GM12878 (cell line): ENCODE measurements around the gene GNAQ. TPM values are rescaled to one million over a fixed set of nuclear protein-coding genes. Genes with fewer than 3 reads are reported as not detected.
A peak's percentile ranks its signal among the peaks of the same experiment; 100 is the strongest.

Source experiments
- BCL11A ChIP-seq: IDR thresholded peaks from 2 replicates; pipeline ENCODE4 v1.6.1; 2011; ENCODE audit warnings: low read depth, low read length
- BHLHE40 ChIP-seq, 2 experiments: fragments of 450-650 bp in 1 of 2; IDR thresholded peaks; 2 replicates each; pipeline ENCODE4 v1.6.1; 2011 to 2017; ENCODE audit warnings: low read depth in 2 of 2, borderline replicate concordance in 1 of 2, improper control_type of control experiment in 1 of 2, low read length in 1 of 2, mild to moderate bottlenecking in 1 of 2
- BRCA1 ChIP-seq: IDR thresholded peaks from 2 replicates; pipeline ENCODE4 v1.6.1; 2011; ENCODE audit warnings: low read depth, low read length, improper control_type of control experiment
- CEBPB ChIP-seq, 2 experiments: fragments of 150-350 bp in 1 of 2; IDR thresholded peaks; 2 replicates each; pipeline ENCODE4 v1.6.1; 2012 to 2014; ENCODE audit warnings: low read depth in 2 of 2, low read length in 2 of 2, borderline replicate concordance in 1 of 2, inconsistent platforms in 1 of 2
- CREB1 ChIP-seq: IDR thresholded peaks from 2 replicates; pipeline ENCODE4 v1.6.1; 2012; ENCODE audit warnings: low read depth, mild to moderate bottlenecking, inconsistent platforms
- DPF2 ChIP-seq: fragments of 450-650 bp; IDR thresholded peaks from 2 replicates; pipeline ENCODE4 v1.6.1; 2017; ENCODE audit warnings: mild to moderate bottlenecking
- EED ChIP-seq: sonication (generic); IDR thresholded peaks from 2 replicates; pipeline ENCODE4 v1.6.1; 2016; ENCODE audit warnings: antibody characterized with exemption, low read depth
- EP300 ChIP-seq, 2 experiments: fragments of 150-350 bp in 1 of 2; IDR thresholded peaks; 2 replicates each; pipeline ENCODE4 v1.6.1; 2011 to 2012; ENCODE audit warnings: low read depth in 2 of 2, low read length in 2 of 2, borderline replicate concordance in 1 of 2, improper control_type of control experiment in 1 of 2, inconsistent platforms in 1 of 2; ENCODE audit not compliant: control insufficient read depth in 1 of 2
- IKZF2 ChIP-seq, 2 experiments: fragments of 450-650 bp; IDR thresholded peaks; 2 replicates each; pipeline ENCODE4 v1.6.1; 2017; ENCODE audit warnings: mild to moderate bottlenecking in 2 of 2, moderate library complexity in 2 of 2
- IRF5 ChIP-seq: fragments of 450-650 bp; IDR thresholded peaks from 2 replicates; pipeline ENCODE4 v1.6.1; 2017; ENCODE audit warnings: borderline replicate concordance
- MYB ChIP-seq: fragments of 150-350 bp; IDR thresholded peaks from 2 replicates; pipeline ENCODE4 v1.6.1; 2014; ENCODE audit warnings: mild to moderate bottlenecking, low read depth, low read length, borderline replicate concordance
- NR2C2 ChIP-seq: IDR thresholded peaks from 2 replicates; pipeline ENCODE4 v1.6.1; 2011; ENCODE audit warnings: borderline replicate concordance, low read depth; ENCODE audit not compliant: control insufficient read depth, insufficient read length
- PBX3 ChIP-seq: IDR thresholded peaks from 2 replicates; pipeline ENCODE4 v1.6.1; 2011; ENCODE audit warnings: mild to moderate bottlenecking, low read depth, low read length, moderate library complexity; ENCODE audit not compliant: insufficient replicate concordance
- RBBP5 ChIP-seq: fragments of 200-600 bp; sonication (generic); conservative IDR thresholded peaks from 2 replicates; pipeline ENCODE4 v1.6.1; 2016
- SIN3A ChIP-seq: IDR thresholded peaks from 2 replicates; pipeline ENCODE4 v1.6.1; 2012; ENCODE audit warnings: low read depth, low read length, improper control_type of control experiment
- SMARCA5 ChIP-seq: fragments of 450-650 bp; IDR thresholded peaks from 2 replicates; pipeline ENCODE4 v1.6.1; 2017; ENCODE audit warnings: mild to moderate bottlenecking
- SMC3 ChIP-seq: IDR thresholded peaks from 2 replicates; pipeline ENCODE4 v1.6.1; 2011; ENCODE audit warnings: low read length, improper control_type of control experiment, borderline replicate concordance
- TAF1 ChIP-seq: IDR thresholded peaks from 2 replicates; pipeline ENCODE4 v1.6.1; 2011; ENCODE audit warnings: mild to moderate bottlenecking, low read depth, low read length, borderline replicate concordance
- TARDBP ChIP-seq: IDR thresholded peaks from 2 replicates; pipeline ENCODE4 v1.6.1; 2016; ENCODE audit warnings: borderline replicate concordance
- USF2 ChIP-seq: IDR thresholded peaks from 2 replicates; pipeline ENCODE4 v1.6.1; 2011; ENCODE audit warnings: low read depth, low read length, improper control_type of control experiment, borderline replicate concordance
- WRNIP1 ChIP-seq: IDR thresholded peaks from 2 replicates; pipeline ENCODE4 v1.6.1; 2011; ENCODE audit warnings: low read depth, low read length, improper control_type of control experiment, borderline replicate concordance
- polyA plus RNA-seq, 11 experiments: library from polyadenylated mRNA; depleted of rRNA in 4 of 11; unstranded in 6 of 11; stranded (reverse) in 5 of 11; fragments of >200 nt; fragmentation: Nextera tagmentation in 4 of 11; fragmentation: Illumina TruSeq in 1 of 11; extraction: Ambion mirVana in 4 of 11; extraction: Trizol in 1 of 11; gene quantifications; 1 replicate in 1 of 11; 2 replicates in 10 of 11; pipeline versions ENCODE4 v1.2.1 to v1.2.3, GENCODE V29; 2011 to 2016; ENCODE audit warnings: inconsistent platforms in 2 of 11, missing spikeins in 2 of 11, low read depth in 1 of 11
- total RNA-seq, 4 experiments: library from RNA; depleted of rRNA in 3 of 4; stranded (reverse); fragments of >200 nt in 3 of 4; fragmentation: Illumina TruSeq in 1 of 4; extraction: Trizol in 1 of 4; gene quantifications; 2 replicates each; pipeline versions ENCODE4 v1.2.1 to v1.2.3, GENCODE V29; 2013 to 2021
- TF ChIP-seq, protein P1 (sequence below), 3 experiments: IDR thresholded peaks in 2 of 3; conservative IDR thresholded peaks in 1 of 3; 2 replicates each; pipeline ENCODE4 v1.5.1; 2011; ENCODE audit warnings: low read depth in 3 of 3, low read length in 3 of 3, mild to moderate bottlenecking in 3 of 3, control low read depth in 2 of 3, moderate library complexity in 2 of 3, inconsistent platforms in 1 of 3, mixed read lengths in 1 of 3; ENCODE audit not compliant: control insufficient read depth in 2 of 3, insufficient read depth in 1 of 3; ENCODE audit errors: extremely low read depth in 1 of 3
- TF ChIP-seq, protein P2 (sequence below): fragments of 450-650 bp; IDR thresholded peaks from 2 replicates; pipeline ENCODE4 v1.6.1; 2018; ENCODE audit warnings: borderline replicate concordance, mild to moderate bottlenecking; ENCODE audit not compliant: partially characterized antibody

GNAQ gene
- total and polyA plus RNA-seq, 10 of the 15 experiments (the other 5 are each of a cell fraction or from before 2014, with no cell fraction given): 0.15 to 47.2 (median 0.49) TPM

DNA sequence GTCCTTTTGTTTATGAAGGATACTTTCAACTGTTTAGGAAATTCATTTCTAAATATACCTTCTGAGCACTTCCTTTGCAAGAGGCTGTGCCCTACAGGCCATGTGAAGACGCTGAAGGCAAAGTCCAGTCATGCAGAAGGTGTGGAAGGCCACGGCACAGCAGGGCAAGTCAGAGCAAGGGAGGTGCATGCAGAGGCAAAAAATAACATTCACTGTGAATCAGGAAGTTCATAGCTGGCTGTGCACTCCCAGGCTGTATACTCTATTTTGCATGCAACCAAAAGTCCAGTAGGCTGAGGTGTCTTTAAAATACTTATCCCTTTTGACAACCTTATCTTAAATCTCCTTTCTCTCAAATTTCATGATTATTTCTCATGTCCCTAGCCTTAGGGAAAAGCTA lies 50.3 kb downstream of the GNAQ start (continued):
- TF ChIP-seq, protein P1, sequence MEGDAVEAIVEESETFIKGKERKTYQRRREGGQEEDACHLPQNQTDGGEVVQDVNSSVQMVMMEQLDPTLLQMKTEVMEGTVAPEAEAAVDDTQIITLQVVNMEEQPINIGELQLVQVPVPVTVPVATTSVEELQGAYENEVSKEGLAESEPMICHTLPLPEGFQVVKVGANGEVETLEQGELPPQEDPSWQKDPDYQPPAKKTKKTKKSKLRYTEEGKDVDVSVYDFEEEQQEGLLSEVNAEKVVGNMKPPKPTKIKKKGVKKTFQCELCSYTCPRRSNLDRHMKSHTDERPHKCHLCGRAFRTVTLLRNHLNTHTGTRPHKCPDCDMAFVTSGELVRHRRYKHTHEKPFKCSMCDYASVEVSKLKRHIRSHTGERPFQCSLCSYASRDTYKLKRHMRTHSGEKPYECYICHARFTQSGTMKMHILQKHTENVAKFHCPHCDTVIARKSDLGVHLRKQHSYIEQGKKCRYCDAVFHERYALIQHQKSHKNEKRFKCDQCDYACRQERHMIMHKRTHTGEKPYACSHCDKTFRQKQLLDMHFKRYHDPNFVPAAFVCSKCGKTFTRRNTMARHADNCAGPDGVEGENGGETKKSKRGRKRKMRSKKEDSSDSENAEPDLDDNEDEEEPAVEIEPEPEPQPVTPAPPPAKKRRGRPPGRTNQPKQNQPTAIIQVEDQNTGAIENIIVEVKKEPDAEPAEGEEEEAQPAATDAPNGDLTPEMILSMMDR (IDR thresholded peaks at IDR 0.05 in 2 of 3, conservative IDR thresholded peaks at IDR 0.05 in 1 of 3; ENCODE audit: control insufficient read depth in 2 of 3, extremely low read depth in 1 of 3, insufficient read depth in 1 of 3, low read depth in 3 of 3, low read length in 3 of 3): no peak
- TF ChIP-seq RBBP5: no peak
- TF ChIP-seq NR2C2: no peak
- no peak for TF ChIP-seq WRNIP1
- no peak for TF ChIP-seq TARDBP
- no peak for TF ChIP-seq CREB1
- TF ChIP-seq SIN3A: no peak
- no peak for TF ChIP-seq EED
- TF ChIP-seq TAF1: no peak
- no peak for TF ChIP-seq CEBPB (IDR thresholded peaks at IDR 0.05; ENCODE audit: borderline replicate concordance in 1 of 2, low read depth in 2 of 2, low read length in 2 of 2)
- 0 out of 4 replicates have a peak, but pooled peaks of 1 of the 2 experiments have one; percentile 23 for TF ChIP-seq EP300 (IDR thresholded peaks at IDR 0.05; ENCODE audit: borderline replicate concordance in 1 of 2, control insufficient read depth in 1 of 2, low read depth in 2 of 2, low read length in 2 of 2)
- TF ChIP-seq PBX3: no peak
- TF ChIP-seq BHLHE40 (IDR thresholded peaks at IDR 0.05; ENCODE audit: borderline replicate concordance in 1 of 2, low read depth in 2 of 2, low read length in 1 of 2): peak in 1 of 2 experiments; percentile 32; a peak in 1 of 4 replicates
- no peak for TF ChIP-seq BRCA1
- TF ChIP-seq SMC3: no peak
- no peak for TF ChIP-seq IRF5
- no peak for TF ChIP-seq USF2
- peak; percentile 70; the same call in 1 of the 2 replicates for TF ChIP-seq SMARCA5
- no peak for TF ChIP-seq BCL11A
- no peak for TF ChIP-seq MYB
- TF ChIP-seq, protein P2, sequence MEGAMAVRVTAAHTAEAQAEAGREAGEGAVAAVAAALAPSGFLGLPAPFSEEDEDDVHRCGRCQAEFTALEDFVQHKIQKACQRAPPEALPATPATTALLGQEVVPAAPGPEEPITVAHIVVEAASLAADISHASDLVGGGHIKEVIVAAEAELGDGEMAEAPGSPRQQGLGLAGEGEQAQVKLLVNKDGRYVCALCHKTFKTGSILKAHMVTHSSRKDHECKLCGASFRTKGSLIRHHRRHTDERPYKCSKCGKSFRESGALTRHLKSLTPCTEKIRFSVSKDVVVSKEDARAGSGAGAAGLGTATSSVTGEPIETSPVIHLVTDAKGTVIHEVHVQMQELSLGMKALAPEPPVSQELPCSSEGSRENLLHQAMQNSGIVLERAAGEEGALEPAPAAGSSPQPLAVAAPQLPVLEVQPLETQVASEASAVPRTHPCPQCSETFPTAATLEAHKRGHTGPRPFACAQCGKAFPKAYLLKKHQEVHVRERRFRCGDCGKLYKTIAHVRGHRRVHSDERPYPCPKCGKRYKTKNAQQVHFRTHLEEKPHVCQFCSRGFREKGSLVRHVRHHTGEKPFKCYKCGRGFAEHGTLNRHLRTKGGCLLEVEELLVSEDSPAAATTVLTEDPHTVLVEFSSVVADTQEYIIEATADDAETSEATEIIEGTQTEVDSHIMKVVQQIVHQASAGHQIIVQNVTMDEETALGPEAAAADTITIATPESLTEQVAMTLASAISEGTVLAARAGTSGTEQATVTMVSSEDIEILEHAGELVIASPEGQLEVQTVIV: no peak
- TF ChIP-seq DPF2: 0 out of 2 replicates have a peak, but pooled peaks have one; percentile 26
- peak; percentile 43 to 63; a peak in 2 of 4 replicates for TF ChIP-seq IKZF2 (IDR thresholded peaks at IDR 0.05)
